Activated CD4-positive, alpha-beta memory T cell treated with anti-CD3 and anti-CD28 coated beads for 36 hours (primary cell): Measurements from ENCODE around the gene SGMS1. TPM values are rescaled to one million over a fixed set of nuclear protein-coding genes. Genes with fewer than 3 reads are reported as not detected.

Experiments
- CTCF ChIA-PET: fragments of 350-600 bp; sonication (Branson Sonifier 250); formaldehyde crosslinking; loops from one replicate; lab custom pipeline; 2021; ENCODE audit warnings: antibody characterized with exemption, inconsistent platforms; lab: Charles Lee
- POLR2A ChIA-PET: fragments of 350-600 bp; sonication (Branson Sonifier 250); formaldehyde crosslinking; loops from one replicate; lab custom pipeline; 2021; ENCODE audit warnings: antibody characterized with exemption; lab: Charles Lee
- DNase-seq: peaks from one replicate; pipeline ENCODE4 v3.0.0-alpha.2; 2020
- H3K27ac Mint-ChIP-seq: one replicate; pipeline ENCODE4 v1.8.0; 2021; ENCODE audit warnings: mixed read lengths
- H3K27me3 Mint-ChIP-seq: one replicate; pipeline ENCODE4 v1.8.0; 2021; ENCODE audit warnings: mixed read lengths
- H3K36me3 Mint-ChIP-seq: one replicate; pipeline ENCODE4 v1.8.0; 2021; ENCODE audit warnings: mixed read lengths
- H3K4me1 Mint-ChIP-seq: one replicate; pipeline ENCODE4 v1.8.0; 2021; ENCODE audit warnings: low read depth, mixed read lengths
- H3K4me3 Mint-ChIP-seq: one replicate; pipeline ENCODE4 v1.8.0; 2021; ENCODE audit warnings: mild to moderate bottlenecking, mixed read lengths
- H3K9me3 Mint-ChIP-seq: one replicate; pipeline ENCODE4 v1.8.0; 2021; ENCODE audit warnings: mixed read lengths
- intact Hi-C: fragments of 100-400 bp; cut with micrococcal nuclease; formaldehyde crosslinking; loops from one replicate; pipeline ENCODE4 v1.15.1; 2023
- total RNA-seq, 2 experiments: library from RNA; stranded (reverse); gene quantifications; one replicate each; pipeline ENCODE4 v1.2.3, GENCODE V29; 2021

The SGMS1 gene
- total RNA-seq, 2 experiments from 2014 or later: 6.8 to 7.2 TPM

- H3K4me1 Mint-ChIP-seq: peaks cover 27% of the 10 kb centered on the region
- no peak for DNase-seq
- H3K27ac Mint-ChIP-seq: no peak overlapping the region
- no peaks in the 10 kb centered on the region for H3K27me3 Mint-ChIP-seq
- H3K4me3 Mint-ChIP-seq: no peak overlapping the region
- intact Hi-C loops: no loop called here
- no peaks in the 10 kb centered on the region for H3K9me3 Mint-ChIP-seq
- ChIA-PET CTCF (no interaction called here), POLR2A (no interaction called here)
- peaks cover 5% of the 10 kb centered on the region for H3K36me3 Mint-ChIP-seq
Observed at GRCh38 chr10:50336140-50336539, 287.6 kb downstream of the SGMS1 start.

- H3K27ac Mint-ChIP-seq: no peak overlapping the region
- no peak overlapping the region for H3K4me3 Mint-ChIP-seq
- CTCF ChIA-PET: no interaction called here
- intact Hi-C loops: no loop called here
- POLR2A ChIA-PET: no interaction called here
- DNase-seq: no peak
- H3K9me3 Mint-ChIP-seq: no peaks in the 10 kb centered on the region
- H3K4me1 Mint-ChIP-seq: peaks cover 27% of the 10 kb centered on the region
- no peaks in the 10 kb centered on the region for H3K27me3 Mint-ChIP-seq
- peaks cover 1% of the 10 kb centered on the region for H3K36me3 Mint-ChIP-seq
Observed at GRCh38 chr10:50335397-50335796, 288.4 kb downstream of the SGMS1 start.

GRCh38 chr10:50334273-50334672, 289.5 kb downstream of the SGMS1 start:
- CTCF ChIA-PET: no interaction called here
- no peak for DNase-seq
- Mint-ChIP-seq H3K4me1 (peaks cover 27% of the 10 kb centered on the region), H3K9me3 (no peaks in the 10 kb centered on the region), H3K4me3 (no peak overlapping the region), H3K27me3 (no peaks in the 10 kb centered on the region), H3K27ac (no peak overlapping the region), H3K36me3 (peaks cover 1% of the 10 kb centered on the region)
- POLR2A ChIA-PET: no interaction called here
- intact Hi-C loops: no loop called here

- Mint-ChIP-seq H3K4me1 (peaks cover 27% of the 10 kb centered on the region), H3K27me3 (no peaks in the 10 kb centered on the region), H3K4me3 (no peak overlapping the region), H3K9me3 (no peaks in the 10 kb centered on the region), H3K27ac (no peak overlapping the region), H3K36me3 (peaks cover 1% of the 10 kb centered on the region)
- intact Hi-C loops: no loop called here
- POLR2A ChIA-PET: no interaction called here
- CTCF ChIA-PET: no interaction called here
- no peak for DNase-seq
Observed at GRCh38 chr10:50333872-50334271, 289.9 kb downstream of the SGMS1 start.

DNA sequence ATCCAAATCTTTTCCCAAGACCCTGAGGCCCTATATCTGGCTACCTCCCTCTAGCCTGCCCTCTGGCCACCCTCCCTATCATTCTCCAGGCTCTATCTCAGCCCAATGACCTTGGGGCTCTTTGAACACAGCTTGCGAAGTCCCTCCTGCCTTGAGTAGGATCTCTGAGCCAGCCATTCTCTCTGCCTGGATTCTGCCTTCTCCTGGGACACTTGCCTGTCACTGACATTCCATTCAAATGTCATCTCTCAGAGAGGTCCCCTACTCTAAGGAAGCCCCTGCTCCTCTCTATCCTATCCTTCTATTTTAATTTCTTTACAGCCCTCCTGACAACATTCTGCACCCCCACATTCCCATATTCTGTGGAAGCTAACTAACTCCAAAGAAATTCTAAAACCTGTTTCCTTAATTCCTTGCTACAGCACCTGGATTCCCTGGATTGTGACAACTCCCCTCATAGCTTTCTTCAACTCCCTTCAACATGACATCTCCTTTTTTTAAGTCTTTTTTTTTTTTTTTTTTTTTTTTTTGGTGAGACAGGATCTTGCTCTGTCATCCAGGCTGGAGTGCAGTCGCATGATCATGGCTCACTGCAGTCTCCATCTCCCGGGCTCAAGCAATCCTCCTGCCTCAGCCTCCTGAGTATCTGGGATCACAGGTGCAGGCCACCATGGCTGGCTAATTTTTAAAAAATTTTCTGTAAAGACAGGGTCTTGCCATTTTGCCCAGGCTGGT, 291.5 kb downstream of the SGMS1 start:
- CTCF ChIA-PET: no interaction called here
- H3K27me3 Mint-ChIP-seq: no peaks in the 10 kb centered on the region
- H3K36me3 Mint-ChIP-seq: peaks cover 2% of the 10 kb centered on the region

DNA sequence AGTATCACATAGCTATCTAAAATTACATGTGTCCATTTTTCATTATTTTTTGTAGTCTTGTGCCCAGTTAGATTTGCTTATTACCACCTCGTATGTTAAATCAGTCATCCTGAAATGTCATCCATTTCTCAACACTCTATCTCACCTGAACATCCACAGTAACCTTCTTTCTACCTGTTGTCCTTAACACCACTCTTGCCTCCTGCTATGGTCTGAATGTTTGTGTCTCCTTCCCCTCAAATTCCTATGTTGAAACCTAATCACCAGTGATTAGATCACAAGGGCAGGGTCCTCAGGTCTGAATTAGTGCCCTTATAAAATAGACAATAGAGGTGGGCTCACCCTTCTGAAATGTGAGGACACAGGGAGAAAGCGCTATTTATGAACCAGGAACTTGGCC, 292.3 kb downstream of the SGMS1 start:
- DNase-seq: no peak
- no peak overlapping the region for H3K27ac Mint-ChIP-seq
- H3K4me3 Mint-ChIP-seq: no peak overlapping the region
- ChIA-PET CTCF (no interaction called here), POLR2A (no interaction called here)
- H3K36me3 Mint-ChIP-seq: peaks cover 1% of the 10 kb centered on the region
- H3K4me1 Mint-ChIP-seq: peaks cover 20% of the 10 kb centered on the region
- no peaks in the 10 kb centered on the region for H3K9me3 Mint-ChIP-seq
- intact Hi-C loops: no loop called here
- H3K27me3 Mint-ChIP-seq: no peaks in the 10 kb centered on the region

More for the DNA sequence above, 291.5 kb downstream of the SGMS1 start:
- no peak overlapping the region for H3K27ac Mint-ChIP-seq
- DNase-seq: no peak
- no peaks in the 10 kb centered on the region for H3K9me3 Mint-ChIP-seq
- H3K4me3 Mint-ChIP-seq: no peak overlapping the region
- peaks cover 21% of the 10 kb centered on the region for H3K4me1 Mint-ChIP-seq
- intact Hi-C loops: no loop called here
- POLR2A ChIA-PET: no interaction called here

- H3K27ac Mint-ChIP-seq: no peak overlapping the region
- peaks cover 9% of the 10 kb centered on the region for H3K36me3 Mint-ChIP-seq
- no peaks in the 10 kb centered on the region for H3K9me3 Mint-ChIP-seq
- H3K4me3 Mint-ChIP-seq: no peak overlapping the region
- peaks cover 5% of the 10 kb centered on the region for H3K4me1 Mint-ChIP-seq
- POLR2A ChIA-PET: no interaction called here
- H3K27me3 Mint-ChIP-seq: no peaks in the 10 kb centered on the region
- CTCF ChIA-PET: no interaction called here
- DNase-seq: no peak
- intact Hi-C loops: loop anchor here (5.0 kb wide), 1 partner anchor 105 kb away; no protein-coding TSS in a partner anchor
Observed at GRCh38 chr10:50326757-50327701, 296.7 kb downstream of the SGMS1 start.

GRCh38 chr10:50326172-50326555, 297.6 kb downstream of the SGMS1 start:
- H3K36me3 Mint-ChIP-seq: peaks cover 12% of the 10 kb centered on the region
- no peak overlapping the region for H3K27ac Mint-ChIP-seq
- ChIA-PET POLR2A (no interaction called here), CTCF (interaction anchor here (0.7 to 0.9 kb wide), 2 partner anchors 9 to 15 kb away, joined by 3 to 4 read pairs; no protein-coding TSS in a partner anchor)
- H3K4me3 Mint-ChIP-seq: no peak overlapping the region
- DNase-seq: no peak
- H3K4me1 Mint-ChIP-seq: peaks cover 7% of the 10 kb centered on the region
- no peaks in the 10 kb centered on the region for H3K27me3 Mint-ChIP-seq
- intact Hi-C loops: loop anchor here (5.0 kb wide), 1 partner anchor 106 kb away; no protein-coding TSS in a partner anchor
- no peaks in the 10 kb centered on the region for H3K9me3 Mint-ChIP-seq

- POLR2A ChIA-PET: no interaction called here
- Mint-ChIP-seq H3K4me3 (no peak overlapping the region), H3K27me3 (no peaks in the 10 kb centered on the region), H3K4me1 (peaks cover 7% of the 10 kb centered on the region), H3K36me3 (peaks cover 12% of the 10 kb centered on the region), H3K27ac (no peak overlapping the region), H3K9me3 (no peaks in the 10 kb centered on the region)
- CTCF ChIA-PET: interaction anchor here (0.7 to 0.9 kb wide), 2 partner anchors 8 to 14 kb away, joined by 3 to 4 read pairs; no protein-coding TSS in a partner anchor
- no peak for DNase-seq
- intact Hi-C loops: loop anchor here (5.0 kb wide), 1 partner anchor 107 kb away; no protein-coding TSS in a partner anchor
Observed at GRCh38 chr10:50325449-50326171, 298.1 kb downstream of the SGMS1 start.

DNA sequence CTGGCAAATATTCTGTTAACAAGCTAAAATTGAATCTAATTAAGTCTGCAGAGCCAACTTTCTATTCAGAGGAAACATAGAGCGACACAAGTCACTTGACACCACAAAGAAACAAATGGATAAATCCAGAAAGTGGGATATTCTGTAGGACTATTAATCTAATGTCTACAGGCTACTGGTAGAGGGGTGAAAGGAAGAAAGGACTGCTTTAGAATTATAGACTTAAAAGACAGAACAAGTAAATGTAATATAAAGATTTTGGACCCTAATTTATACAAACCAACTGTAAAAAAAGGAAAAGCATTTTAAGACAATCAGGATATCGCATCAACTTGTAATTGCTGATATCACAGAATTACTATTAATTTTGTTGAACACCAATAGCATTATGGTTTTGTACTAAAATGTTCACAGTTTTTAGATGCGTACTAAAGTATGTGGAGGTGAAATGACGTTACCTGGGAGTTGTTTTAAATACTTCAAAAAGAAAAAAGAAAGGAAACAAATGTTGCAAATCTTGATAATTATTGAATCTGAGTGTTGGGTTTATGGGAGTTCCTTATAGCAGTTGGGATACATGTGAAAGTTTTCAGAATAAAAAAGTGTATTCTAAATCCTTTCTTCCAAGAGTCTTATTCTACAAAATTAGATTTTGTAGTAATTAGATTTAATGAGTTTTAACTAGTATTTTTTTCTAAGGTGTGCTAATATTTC, 298.9 kb downstream of the SGMS1 start:
- H3K36me3 Mint-ChIP-seq: peaks cover 14% of the 10 kb centered on the region
- H3K27ac Mint-ChIP-seq: no peak overlapping the region
- intact Hi-C loops: loop anchor here (5.0 kb wide), 1 partner anchor 107 kb away; no protein-coding TSS in a partner anchor
- H3K4me1 Mint-ChIP-seq: peaks cover 7% of the 10 kb centered on the region
- CTCF ChIA-PET: no interaction called here
- H3K4me3 Mint-ChIP-seq: no peak overlapping the region
- DNase-seq: no peak
- no peaks in the 10 kb centered on the region for H3K27me3 Mint-ChIP-seq
- no peaks in the 10 kb centered on the region for H3K9me3 Mint-ChIP-seq
- POLR2A ChIA-PET: no interaction called here

- peaks cover 17% of the 10 kb centered on the region for H3K36me3 Mint-ChIP-seq
- POLR2A ChIA-PET: no interaction called here
Observed at GRCh38 chr10:50324046-50324445, 299.7 kb downstream of the SGMS1 start.

More at GRCh38 chr10:50324046-50324445, 299.7 kb downstream of the SGMS1 start:
- CTCF ChIA-PET: interaction anchor here (1.1 kb wide), 1 partner anchor 13 kb away, joined by 3 read pairs; no protein-coding TSS in a partner anchor
- H3K4me3 Mint-ChIP-seq: no peak overlapping the region
- H3K27ac Mint-ChIP-seq: no peak overlapping the region
- H3K27me3 Mint-ChIP-seq: no peaks in the 10 kb centered on the region
- peaks cover 7% of the 10 kb centered on the region for H3K4me1 Mint-ChIP-seq
- no peak for DNase-seq
- intact Hi-C loops: no loop called here
- no peaks in the 10 kb centered on the region for H3K9me3 Mint-ChIP-seq
